BJ (cell line): ENCODE data around the gene MYO1D. TPM values are rescaled to one million over a fixed set of nuclear protein-coding genes. Genes with fewer than 3 reads are reported as not detected.

Source experiments
- CTCF ChIA-PET: fragments of 350-600 bp; formaldehyde crosslinking; extraction: SDS; loops from one replicate; lab custom pipeline; 2021; ENCODE audit warnings: antibody characterized with exemption, inconsistent platforms; lab: Yijun Ruan, JAX
- POLR2A ChIA-PET: fragments of 300-600 bp; sonication (Branson Sonifier 250); formaldehyde crosslinking; extraction: SDS; loops from one replicate; lab custom pipeline; 2021; ENCODE audit warnings: antibody characterized with exemption; lab: Charles Lee
- DNase-seq: peaks from one replicate; pipeline ENCODE4 v3.0.0-alpha.2; 2011; ENCODE audit warnings: low read depth
- H3K27me3 ChIP-seq: 2 replicates; pipeline ENCODE4 v1.6.0; 2011; ENCODE audit warnings: low read length; ENCODE audit not compliant: control insufficient read depth, insufficient read depth
- H3K36me3 ChIP-seq: 2 replicates; pipeline ENCODE4 v1.5.1; 2011; ENCODE audit warnings: low read length; ENCODE audit not compliant: control insufficient read depth, insufficient read depth
- H3K4me3 ChIP-seq: 2 replicates; pipeline ENCODE4 v1.5.1; 2011; ENCODE audit warnings: low read depth, mild to moderate bottlenecking, control low read depth, low read length
- CTCF ChIP-seq: IDR thresholded peaks from 2 replicates; pipeline ENCODE4 v1.5.1; 2011; ENCODE audit warnings: low read depth, mild to moderate bottlenecking, control low read depth, inconsistent platforms, low read length, moderate library complexity; ENCODE audit not compliant: insufficient read depth
- polyA plus RNA-seq: library from polyadenylated mRNA; depleted of rRNA; stranded (reverse); fragments of >200 nt; gene quantifications from 2 replicates; pipeline ENCODE4 v1.2.3, GENCODE V29; 2011

The MYO1D gene
- polyA plus RNA-seq, 1 experiment: 23.6 TPM

GRCh38 chr17:32467949-32468348 is 409.0 kb downstream of the MYO1D start:
- H3K4me3 ChIP-seq: no peak overlapping the region
- ChIA-PET POLR2A (no interaction called here), CTCF (interaction anchor here (1.0 kb wide), 1 partner anchor 11 kb away, joined by 3 read pairs; no protein-coding TSS in a partner anchor)
- H3K27me3 ChIP-seq: no peaks in the 10 kb centered on the region
- no peak for TF ChIP-seq CTCF
- peaks cover 15% of the 10 kb centered on the region for H3K36me3 ChIP-seq
- DNase-seq: no peak

GRCh38 chr17:32464374-32464773 is 412.6 kb downstream of the MYO1D start:
- no peak overlapping the region for H3K4me3 ChIP-seq
- no peaks in the 10 kb centered on the region for H3K27me3 ChIP-seq
- DNase-seq: no peak
- ChIA-PET POLR2A (no interaction called here), CTCF (interaction anchor here (0.9 to 5.2 kb wide), 5 partner anchors 19 to 314 kb away, joined by 3 to 37 read pairs (median 23); partner anchors contain the start of gene PSMD11)
- peaks cover 12% of the 10 kb centered on the region for H3K36me3 ChIP-seq
- TF ChIP-seq CTCF: no peak

- ChIA-PET POLR2A (no interaction called here), CTCF (interaction anchor here (0.6 to 5.2 kb wide), 14 partner anchors 9 to 1067 kb away, joined by 3 to 47 read pairs (median 7); partner anchors contain the start of genes CDK5R1 and PSMD11)
- no peak for TF ChIP-seq CTCF
- no peak for DNase-seq
- H3K4me3 ChIP-seq: no peak overlapping the region
- H3K36me3 ChIP-seq: peaks cover 14% of the 10 kb centered on the region
- no peaks in the 10 kb centered on the region for H3K27me3 ChIP-seq
These were observed 413.6 kb downstream of the MYO1D start for GRCh38 chr17:32463304-32463703.

GRCh38 chr17:32461853-32462617 is 414.9 kb downstream of the MYO1D start:
- peaks cover 10% of the 10 kb centered on the region for H3K36me3 ChIP-seq
- peak; percentile 63 for TF ChIP-seq CTCF
- no peak overlapping the region for H3K4me3 ChIP-seq
- H3K27me3 ChIP-seq: no peaks in the 10 kb centered on the region
- ChIA-PET CTCF (interaction anchor here (0.5 to 5.2 kb wide), 27 partner anchors 7 to 1209 kb away, joined by 3 to 47 read pairs (median 3); partner anchors contain the start of gene PSMD11), POLR2A (no interaction called here)
- no peak for DNase-seq

GRCh38 chr17:32461498-32461852 is 415.4 kb downstream of the MYO1D start:
- ChIA-PET POLR2A (no interaction called here), CTCF (interaction anchor here (0.6 to 5.2 kb wide), 21 partner anchors 8 to 1210 kb away, joined by 3 to 47 read pairs (median 4); partner anchors contain the start of gene PSMD11)
- Histone ChIP-seq H3K36me3 (peaks cover 10% of the 10 kb centered on the region), H3K4me3 (no peak overlapping the region), H3K27me3 (no peaks in the 10 kb centered on the region)
- no peak for DNase-seq
- no peak for TF ChIP-seq CTCF
